Gastrocnemius medialis (tissue), 4 donors: ENCODE results near the gene ERFL.
"Not testable (repeated sequence)": the region's sequence is repeated elsewhere in the genome, so short reads cannot be mapped to it uniquely, and the experiment has no call there.

Source experiments
- POLR2A ChIP-seq, 2 donors: fragments of 450-650 bp; IDR thresholded peaks; one replicate each; pipeline ENCODE4 v1.6.1; 2017; ENCODE audit warnings: antibody characterized with exemption in 2 of 2, mild to moderate bottlenecking in 2 of 2, moderate library complexity in 2 of 2
- TF ChIP-seq, protein P1 (sequence below), 5 experiments: fragments of 450-650 bp in 3 of 5; fragments of 200-600 bp in 2 of 5; sonication (generic) in 2 of 5; IDR thresholded peaks in 4 of 5; conservative IDR thresholded peaks in 1 of 5; 1 replicate in 4 of 5; 2 replicates in 1 of 5; pipeline ENCODE4 v1.5.1; 2016 to 2019; ENCODE audit warnings: antibody characterized with exemption in 5 of 5, mild to moderate bottlenecking in 3 of 5, moderate library complexity in 3 of 5

DNA sequence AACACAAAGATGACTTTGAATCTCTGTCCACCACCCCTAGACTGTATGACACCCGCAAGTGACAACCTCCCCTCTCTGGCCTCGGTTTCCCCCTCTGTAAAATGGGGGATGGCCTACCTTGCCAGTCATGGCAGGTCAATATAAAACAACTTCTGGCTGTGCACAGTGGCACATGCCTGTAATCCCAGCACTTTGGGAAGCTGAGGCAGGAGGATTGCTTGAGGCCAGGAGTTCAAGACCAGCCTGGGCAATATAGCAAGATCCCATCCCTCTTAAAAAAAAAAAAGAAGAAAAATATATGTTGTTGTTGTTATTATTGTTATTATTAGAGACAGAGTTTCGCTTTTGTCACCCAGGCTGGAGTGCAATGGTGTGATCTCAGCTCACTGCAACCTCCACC is 52.3 kb downstream of the ERFL start:
- TF ChIP-seq POLR2A (IDR thresholded peaks at IDR 0.05), result not testable (repeated sequence)
- TF ChIP-seq, protein P1, sequence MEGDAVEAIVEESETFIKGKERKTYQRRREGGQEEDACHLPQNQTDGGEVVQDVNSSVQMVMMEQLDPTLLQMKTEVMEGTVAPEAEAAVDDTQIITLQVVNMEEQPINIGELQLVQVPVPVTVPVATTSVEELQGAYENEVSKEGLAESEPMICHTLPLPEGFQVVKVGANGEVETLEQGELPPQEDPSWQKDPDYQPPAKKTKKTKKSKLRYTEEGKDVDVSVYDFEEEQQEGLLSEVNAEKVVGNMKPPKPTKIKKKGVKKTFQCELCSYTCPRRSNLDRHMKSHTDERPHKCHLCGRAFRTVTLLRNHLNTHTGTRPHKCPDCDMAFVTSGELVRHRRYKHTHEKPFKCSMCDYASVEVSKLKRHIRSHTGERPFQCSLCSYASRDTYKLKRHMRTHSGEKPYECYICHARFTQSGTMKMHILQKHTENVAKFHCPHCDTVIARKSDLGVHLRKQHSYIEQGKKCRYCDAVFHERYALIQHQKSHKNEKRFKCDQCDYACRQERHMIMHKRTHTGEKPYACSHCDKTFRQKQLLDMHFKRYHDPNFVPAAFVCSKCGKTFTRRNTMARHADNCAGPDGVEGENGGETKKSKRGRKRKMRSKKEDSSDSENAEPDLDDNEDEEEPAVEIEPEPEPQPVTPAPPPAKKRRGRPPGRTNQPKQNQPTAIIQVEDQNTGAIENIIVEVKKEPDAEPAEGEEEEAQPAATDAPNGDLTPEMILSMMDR (IDR thresholded peaks at IDR 0.05 in 4 of 5, conservative IDR thresholded peaks at IDR 0.05 in 1 of 5), result not testable (repeated sequence)
